ENCODE results near the gene C20orf144.
A peak's percentile ranks its signal among the peaks of the same experiment; 100 is the strongest.
"Not testable (repeated sequence)": the region's sequence is repeated elsewhere in the genome, so short reads cannot be mapped to it uniquely, and the experiment has no call there.

The C20orf144 gene

GRCh38 chr20:33689973-33690372, 27.8 kb downstream of the C20orf144 start:
- DNase-seq (ENCODE audit: low read depth), result peak; percentile 83
- TF ChIP-seq CTCF (conservative IDR thresholded peaks at IDR 0.05; ENCODE audit: low read depth, low read length), result no peak
- no peak overlapping the region for H3K4me3 ChIP-seq (ENCODE audit: low read depth, low read length)

DNA sequence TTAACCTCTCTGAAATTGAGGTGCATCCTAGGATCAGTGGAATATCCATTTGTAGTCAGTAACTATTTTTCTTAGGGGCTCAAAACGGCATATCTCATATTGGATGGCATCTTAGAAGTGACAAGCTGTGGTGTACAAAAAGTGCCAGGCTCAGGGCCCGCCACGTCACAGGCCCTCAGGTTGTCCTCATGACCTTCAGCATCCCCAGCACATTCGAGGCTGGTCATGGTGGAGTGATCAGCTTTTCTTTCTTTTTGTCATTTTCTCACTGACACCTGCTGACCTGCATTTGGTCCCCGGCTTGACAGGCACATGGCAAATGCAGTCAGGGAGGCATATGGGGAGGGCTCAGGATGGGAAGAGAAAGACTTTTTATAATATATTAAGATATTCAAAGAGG, 31.2 kb downstream of the C20orf144 start:
- no peak for TF ChIP-seq CTCF (conservative IDR thresholded peaks at IDR 0.05; ENCODE audit: low read depth, low read length)
- no peak for DNase-seq (ENCODE audit: low read depth)
- H3K4me3 ChIP-seq (ENCODE audit: low read depth, low read length), result no peak overlapping the region

- DNase-seq (ENCODE audit: low read depth), result no peak
- H3K4me3 ChIP-seq (ENCODE audit: low read depth, low read length), result no peak overlapping the region
These were observed 31.9 kb downstream of the C20orf144 start for GRCh38 chr20:33693741-33694638.

GRCh38 chr20:33694639-33695012, 32.5 kb downstream of the C20orf144 start:
- TF ChIP-seq CTCF (conservative IDR thresholded peaks at IDR 0.05; ENCODE audit: low read depth, low read length), result no peak
- H3K4me3 ChIP-seq (ENCODE audit: low read depth, low read length), result no peak overlapping the region
- no peak for DNase-seq (ENCODE audit: low read depth)

More at GRCh38 chr20:33693741-33694638, 31.9 kb downstream of the C20orf144 start:
- TF ChIP-seq CTCF (conservative IDR thresholded peaks at IDR 0.05; ENCODE audit: low read depth, low read length), result no peak

DNA sequence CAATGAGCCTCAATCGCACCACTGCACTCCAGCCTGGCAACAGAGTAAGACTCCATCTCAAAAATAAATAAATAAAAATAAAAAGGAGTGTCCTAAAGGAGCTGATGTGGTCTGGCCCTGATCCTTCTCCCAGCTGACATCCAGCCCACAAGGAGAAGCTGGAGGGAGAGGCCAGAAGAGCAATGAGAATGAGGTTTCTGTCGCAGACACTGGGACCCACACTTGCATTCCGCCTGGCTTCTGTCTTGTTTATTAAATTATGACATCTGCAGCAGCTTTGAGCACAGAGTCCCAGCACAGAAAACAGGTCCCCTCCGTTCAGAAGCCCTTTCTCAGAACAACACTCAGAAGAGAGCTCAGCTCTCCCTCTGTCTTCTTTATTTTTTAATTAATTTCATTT, 34.3 kb downstream of the C20orf144 start:
- no peak for DNase-seq (ENCODE audit: low read depth)
- H3K4me3 ChIP-seq (ENCODE audit: low read depth, low read length), result no peak overlapping the region
- no peak for TF ChIP-seq CTCF (conservative IDR thresholded peaks at IDR 0.05; ENCODE audit: low read depth, low read length)

DNA sequence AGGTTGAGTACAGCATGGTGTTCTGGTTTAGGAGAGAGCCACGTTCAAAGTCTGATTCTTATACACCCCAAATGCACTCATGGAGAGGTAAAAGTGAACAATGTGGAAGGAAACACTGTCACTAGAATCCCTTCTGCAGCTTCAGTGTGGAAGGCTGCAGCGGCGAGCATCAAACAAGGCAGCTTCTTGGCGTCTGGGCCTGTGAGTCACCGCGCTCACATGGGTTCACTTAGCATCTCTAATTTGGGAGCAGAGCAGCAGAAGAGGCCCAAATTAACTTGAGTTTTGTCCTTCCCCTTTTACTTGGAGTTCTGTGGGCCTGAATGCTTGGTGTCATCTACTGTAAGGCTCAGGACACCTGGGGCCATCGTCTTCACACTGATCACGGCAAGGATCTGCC, 35.0 kb downstream of the C20orf144 start:
- no peak for DNase-seq (ENCODE audit: low read depth)
- H3K4me3 ChIP-seq (ENCODE audit: low read depth, low read length), result no peak overlapping the region
- no peak for TF ChIP-seq CTCF (conservative IDR thresholded peaks at IDR 0.05; ENCODE audit: low read depth, low read length)

- DNase-seq (ENCODE audit: low read depth); H3K4me3 ChIP-seq (ENCODE audit: low read depth, low read length): not testable (repeated sequence)
These were observed 36.8 kb downstream of the C20orf144 start for GRCh38 chr20:33698966-33699365.

GRCh38 chr20:33700696-33701441, 38.7 kb downstream of the C20orf144 start:
- not testable (repeated sequence) for DNase-seq (ENCODE audit: low read depth); H3K4me3 ChIP-seq (ENCODE audit: low read depth, low read length)
